Spinal cord (tissue), 10 donors: ENCODE data around the gene GSTK1. TPM values are rescaled to one million over a fixed set of nuclear protein-coding genes. Genes with fewer than 3 reads are reported as not detected.

Source experiments
- DNase-seq, 6 donors: peaks; one replicate each; pipeline versions ENCODE4 v3.0.0 to v3.0.0-alpha.2; 2013 to 2015; ENCODE audit warnings: low spot score in 6 of 6, low read depth in 4 of 6
- H3K27ac ChIP-seq: one replicate; pipeline ENCODE4 v1.5.1; 2013; ENCODE audit warnings: low read depth, low read length, control low read depth
- H3K27me3 ChIP-seq: one replicate; pipeline ENCODE4 v1.6.1; 2013; ENCODE audit warnings: low read length; ENCODE audit not compliant: control insufficient read depth, insufficient read depth
- H3K36me3 ChIP-seq: one replicate; pipeline ENCODE4 v1.6.1; 2013; ENCODE audit warnings: low read length; ENCODE audit not compliant: control insufficient read depth, insufficient read depth
- H3K4me1 ChIP-seq: one replicate; pipeline ENCODE4 v1.6.1; 2013; ENCODE audit warnings: low read length; ENCODE audit not compliant: control insufficient read depth, insufficient read depth
- H3K4me3 ChIP-seq: one replicate; pipeline ENCODE4 v1.5.1; 2013; ENCODE audit warnings: low read depth, low read length, control low read depth
- H3K9me3 ChIP-seq: one replicate; pipeline ENCODE4 v1.6.1; 2013; ENCODE audit warnings: low read length; ENCODE audit not compliant: control insufficient read depth, insufficient read depth
- WGBS: methylation state at CpG from one replicate; pipeline ENCODE4 v1.1.5; 2013; ENCODE audit warnings: missing lambda C conversion rate; ENCODE audit not compliant: insufficient coverage; 5-methylcytosine and 5-hydroxymethylcytosine counted together
- polyA plus RNA-seq, 2 donors: library from polyadenylated mRNA; unstranded; fragments of 120-200 nt; gene quantifications; one replicate each; pipeline ENCODE4 v1.2.1, GENCODE V29; 2013; ENCODE audit not compliant: insufficient read length in 2 of 2
- total RNA-seq, 2 donors: library from RNA; depleted of rRNA in 1 of 2; stranded (reverse); fragments of 120-200 nt in 1 of 2; fragments of >200 nt in 1 of 2; gene quantifications; one replicate each; pipeline versions ENCODE4 v1.2.3 to v1.2.4, GENCODE V29; 2013 to 2014
- donor health status: healthy.

The GSTK1 gene
- total and polyA plus RNA-seq, 4 donors = 58.2 to 131 (median 88.1) TPM

- Histone ChIP-seq H3K27me3 (no peaks in the 10 kb centered on the region), H3K4me1 (no peaks in the 10 kb centered on the region), H3K9me3 (no peaks in the 10 kb centered on the region), H3K4me3 (no peak overlapping the region), H3K27ac (no peak overlapping the region), H3K36me3 (no peaks in the 10 kb centered on the region)
- no CpG with 5 or more reads among the region's 1 CpG for WGBS
- DNase-seq = no peak
Measured at GRCh38 chr7:143247372-143247771, 15.9 kb upstream of the GSTK1 start.

DNA sequence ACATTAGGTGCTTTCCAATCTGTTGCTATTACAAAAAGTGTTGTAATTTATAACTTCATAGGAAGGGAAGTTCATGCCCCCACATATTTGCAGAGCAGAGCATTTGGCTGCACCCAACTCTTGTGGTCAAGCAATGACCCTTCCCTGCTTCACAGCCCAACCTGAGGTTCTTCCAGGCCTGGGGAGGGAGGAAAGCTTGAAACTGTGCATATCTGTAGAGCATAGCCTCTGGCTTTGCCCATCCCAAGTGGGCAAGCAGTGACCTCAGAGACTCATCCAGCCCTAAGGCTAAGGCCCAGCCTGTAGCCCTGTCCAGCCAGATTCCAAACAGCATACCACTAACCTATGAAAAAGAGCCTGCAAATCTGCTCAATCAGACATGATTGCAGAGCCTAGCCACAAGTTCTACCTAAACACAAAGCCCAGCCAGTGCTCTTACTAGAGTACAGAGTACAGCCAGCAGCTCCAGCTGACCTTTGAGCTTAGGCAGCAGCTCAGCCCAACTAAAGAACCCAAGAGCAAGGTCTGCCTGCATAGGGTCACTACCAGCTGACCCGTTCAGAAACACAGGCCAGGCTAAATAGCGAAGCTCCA, 14.4 kb upstream of the GSTK1 start:
- 77% methylated on average over 2 of the region's 2 CpGs for WGBS
- Histone ChIP-seq H3K27ac (no peak overlapping the region), H3K9me3 (no peaks in the 10 kb centered on the region), H3K4me1 (no peaks in the 10 kb centered on the region), H3K27me3 (no peaks in the 10 kb centered on the region), H3K4me3 (no peak overlapping the region), H3K36me3 (no peaks in the 10 kb centered on the region)
- DNase-seq = no peak

- no peak overlapping the region for H3K27ac ChIP-seq
- H3K9me3 ChIP-seq = no peaks in the 10 kb centered on the region
- H3K4me1 ChIP-seq = no peaks in the 10 kb centered on the region
- no peaks in the 10 kb centered on the region for H3K27me3 ChIP-seq
- no peak overlapping the region for H3K4me3 ChIP-seq
- no peaks in the 10 kb centered on the region for H3K36me3 ChIP-seq
- no peak for DNase-seq
Measured at GRCh38 chr7:143250199-143250598, 13.0 kb upstream of the GSTK1 start.

DNA sequence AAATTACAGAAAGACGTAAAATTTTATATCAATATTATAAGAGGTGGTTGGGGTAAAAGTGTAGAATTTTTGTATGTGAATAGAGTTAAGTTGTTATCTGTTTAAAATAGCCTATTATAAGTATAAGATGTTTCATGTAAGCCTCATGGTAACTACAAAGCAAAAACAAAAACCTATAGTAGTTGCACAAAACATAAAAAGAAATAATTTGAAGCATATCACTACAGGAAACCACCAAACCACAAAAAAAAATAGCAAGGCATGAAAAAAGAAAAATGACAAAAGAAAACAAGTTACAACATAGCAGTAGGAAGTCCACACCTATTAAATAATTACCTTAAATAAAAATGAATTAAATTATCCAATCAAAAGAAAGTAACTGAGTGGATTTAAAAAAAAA, 12.4 kb upstream of the GSTK1 start:
- Histone ChIP-seq H3K4me3 (no peak overlapping the region), H3K36me3 (no peaks in the 10 kb centered on the region), H3K27me3 (no peaks in the 10 kb centered on the region), H3K27ac (no peak overlapping the region), H3K4me1 (no peaks in the 10 kb centered on the region), H3K9me3 (no peaks in the 10 kb centered on the region)
- DNase-seq = no peak
- WGBS = no CpG with 5 or more reads among the region's 1 CpG

- H3K9me3 ChIP-seq = no peaks in the 10 kb centered on the region
- no CpG with 5 or more reads among the region's 2 CpGs for WGBS
- DNase-seq = no peak
- no peaks in the 10 kb centered on the region for H3K27me3 ChIP-seq
- H3K4me1 ChIP-seq = no peaks in the 10 kb centered on the region
- no peak overlapping the region for H3K27ac ChIP-seq
- no peak overlapping the region for H3K4me3 ChIP-seq
- no peaks in the 10 kb centered on the region for H3K36me3 ChIP-seq
Measured at GRCh38 chr7:143252006-143252405, 11.2 kb upstream of the GSTK1 start.

DNA sequence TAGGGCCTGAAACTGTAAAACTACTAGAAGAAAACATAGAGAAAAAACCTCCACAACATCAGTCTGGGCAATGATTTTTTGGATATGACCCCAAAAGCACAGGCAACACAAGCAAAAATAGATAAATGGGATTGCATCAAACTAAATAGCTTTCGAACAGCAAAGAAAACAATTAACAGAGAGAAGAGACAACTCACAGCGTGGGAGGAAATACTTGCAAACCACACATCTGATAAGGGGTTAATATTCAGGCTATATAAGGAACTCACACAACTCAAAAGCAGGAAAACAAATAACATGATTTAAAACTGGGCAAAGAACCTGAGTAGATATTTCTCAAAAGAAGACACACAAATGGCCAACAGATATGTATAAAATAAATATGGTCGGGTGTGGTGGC, 7.7 kb upstream of the GSTK1 start:
- H3K9me3 ChIP-seq = no peaks in the 10 kb centered on the region
- DNase-seq = no peak
- no peaks in the 10 kb centered on the region for H3K36me3 ChIP-seq
- no peak overlapping the region for H3K27ac ChIP-seq
- no peaks in the 10 kb centered on the region for H3K4me1 ChIP-seq
- no peak overlapping the region for H3K4me3 ChIP-seq
- H3K27me3 ChIP-seq = no peaks in the 10 kb centered on the region
- WGBS = no CpG with 5 or more reads among the region's 3 CpGs

DNA sequence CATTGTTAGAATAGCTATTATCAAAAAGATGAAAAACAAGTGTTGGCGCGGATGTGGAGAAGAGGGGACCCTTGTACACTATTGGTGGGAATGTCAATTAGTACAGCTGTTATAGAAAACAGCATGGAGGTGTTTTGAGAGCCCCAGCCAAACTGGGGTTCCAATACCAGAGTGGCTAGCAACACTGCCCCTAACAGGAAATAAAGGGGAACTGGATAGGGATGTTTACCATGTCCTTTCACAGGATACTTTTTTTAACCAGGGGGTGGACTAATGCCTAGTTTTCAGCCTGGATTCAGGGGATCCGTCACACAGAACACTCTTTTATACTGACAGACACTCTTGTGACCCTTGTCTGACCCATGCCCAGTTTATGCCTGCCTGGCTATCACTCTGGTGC, 6.9 kb upstream of the GSTK1 start:
- Histone ChIP-seq H3K4me1 (no peaks in the 10 kb centered on the region), H3K9me3 (no peaks in the 10 kb centered on the region), H3K4me3 (no peak overlapping the region), H3K27ac (no peak overlapping the region), H3K36me3 (no peaks in the 10 kb centered on the region), H3K27me3 (no peaks in the 10 kb centered on the region)
- WGBS = 80% methylated on average over 3 of the region's 3 CpGs
- no peak for DNase-seq

DNA sequence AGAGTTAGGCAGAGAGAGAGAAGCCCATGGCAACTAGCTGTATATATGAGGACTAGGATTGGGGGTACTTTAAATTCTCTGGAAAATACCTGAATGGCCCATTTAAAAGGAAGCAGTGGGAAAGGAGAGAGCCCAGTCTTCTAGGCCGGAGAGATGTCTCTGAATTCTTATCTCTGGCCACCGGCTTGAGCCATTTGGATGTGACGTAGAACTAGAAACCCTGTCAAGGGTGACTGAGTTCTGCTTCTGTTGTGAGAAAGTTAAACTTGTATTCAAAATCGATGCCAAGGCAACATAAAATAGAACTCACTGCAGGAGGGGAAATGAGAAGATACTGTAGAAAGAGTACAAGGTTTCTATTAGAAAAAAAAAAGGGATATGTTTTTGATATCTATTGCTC, 6.3 kb upstream of the GSTK1 start:
- DNase-seq = no peak
- 89% methylated on average over 3 of the region's 4 CpGs for WGBS
- no peak overlapping the region for H3K27ac ChIP-seq
- H3K27me3 ChIP-seq = no peaks in the 10 kb centered on the region
- H3K4me3 ChIP-seq = no peak overlapping the region
- H3K9me3 ChIP-seq = no peaks in the 10 kb centered on the region
- H3K36me3 ChIP-seq = no peaks in the 10 kb centered on the region
- no peaks in the 10 kb centered on the region for H3K4me1 ChIP-seq

DNA sequence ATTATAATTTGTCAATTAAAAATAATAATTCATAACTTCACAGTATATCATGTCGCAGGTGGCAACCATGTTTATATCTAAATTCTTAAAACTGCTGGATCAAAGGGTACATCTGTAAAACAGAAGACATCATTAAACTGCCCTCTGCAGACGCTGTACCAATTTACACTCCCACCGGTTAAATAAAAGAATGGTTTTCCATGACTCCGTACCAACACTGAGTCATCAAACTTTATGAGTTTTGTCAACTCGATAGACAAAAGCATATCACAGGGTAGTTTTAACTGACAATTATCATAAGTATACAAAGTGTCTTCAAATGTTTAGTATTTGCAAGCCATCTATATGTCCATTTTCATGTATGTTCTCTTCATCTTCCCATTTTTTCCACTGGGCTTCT, 5.7 kb upstream of the GSTK1 start:
- DNase-seq = no peak
- H3K27ac ChIP-seq = no peak overlapping the region
- no peaks in the 10 kb centered on the region for H3K27me3 ChIP-seq
- 75% methylated on average over 2 of the region's 5 CpGs for WGBS
- H3K36me3 ChIP-seq = no peaks in the 10 kb centered on the region
- H3K4me1 ChIP-seq = peaks cover under 1% of the 10 kb centered on the region
- H3K9me3 ChIP-seq = no peaks in the 10 kb centered on the region
- no peak overlapping the region for H3K4me3 ChIP-seq

GRCh38 chr7:143258831-143259230, 4.4 kb upstream of the GSTK1 start:
- H3K4me3 ChIP-seq = no peak overlapping the region
- WGBS = 62% methylated on average over 1 of the region's 2 CpGs

More at GRCh38 chr7:143258831-143259230, 4.4 kb upstream of the GSTK1 start:
- no peaks in the 10 kb centered on the region for H3K36me3 ChIP-seq
- H3K27ac ChIP-seq = no peak overlapping the region
- DNase-seq = no peak
- peaks cover 7% of the 10 kb centered on the region for H3K4me1 ChIP-seq
- H3K27me3 ChIP-seq = no peaks in the 10 kb centered on the region
- H3K9me3 ChIP-seq = no peaks in the 10 kb centered on the region
